Measurements from ENCODE around the gene MYO5A. TPM values are rescaled to one million over a fixed set of nuclear protein-coding genes. Genes with fewer than 3 reads are reported as not detected.

Gene MYO5A
- total RNA-seq, 1 experiment from 2014 or later: 17.6 TPM

DNA sequence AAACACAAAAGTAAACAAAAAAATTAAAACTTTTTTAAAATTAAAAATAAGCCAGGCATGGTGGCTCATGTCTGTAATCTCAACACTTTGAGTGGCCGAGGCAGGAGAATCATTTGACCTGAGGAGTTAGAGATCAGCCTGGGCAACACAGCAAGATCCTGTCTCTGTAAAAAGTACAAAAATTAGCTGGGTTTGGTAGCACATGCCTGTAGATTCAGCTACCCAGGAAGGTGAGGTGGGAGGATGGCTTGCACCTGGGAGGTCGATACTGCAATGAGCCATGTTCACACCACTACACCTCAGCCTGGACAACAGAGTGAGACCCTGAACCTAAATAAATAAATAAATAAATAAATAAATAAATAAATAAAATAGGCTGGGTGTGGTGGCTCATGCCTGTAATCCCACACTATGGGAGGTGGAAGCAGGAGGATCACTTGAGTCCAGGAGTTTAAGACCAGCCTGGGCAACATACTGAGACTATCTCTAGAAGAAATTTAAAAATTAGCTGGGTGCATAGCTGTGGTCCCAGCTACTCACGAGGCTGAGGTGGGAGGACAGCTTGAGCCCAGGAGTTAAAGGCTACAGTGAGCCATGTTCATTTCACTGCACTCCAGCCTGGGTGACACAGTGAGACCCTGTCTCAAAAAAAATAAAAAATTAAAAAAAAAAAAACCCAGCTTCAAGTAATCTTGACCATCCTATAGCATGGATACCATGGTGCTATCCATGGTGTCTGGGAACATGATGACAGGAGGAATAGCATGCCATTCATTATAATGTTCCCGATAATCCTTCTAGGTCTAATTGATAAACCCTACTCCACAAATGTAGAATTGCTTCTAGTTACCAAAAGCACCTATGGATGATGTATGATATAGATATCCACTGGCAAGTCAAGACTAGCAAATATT, 4.2 kb downstream of the MYO5A start:
- intact Hi-C loops (cut with micrococcal nuclease): no loop called here
- no TSS peak for BruUV-seq (replicated peaks)
- H3K79me2 ChIP-seq (ENCODE audit: insufficient read depth, low read length): peaks cover 7% of the 10 kb centered on the region

GRCh38 chr15:52523647-52524046, 5.0 kb downstream of the MYO5A start:
- no peak overlapping the region for H3K4me2 ChIP-seq (ENCODE audit: low read length)
- ChIA-PET RAD21 (ENCODE audit: low non-redundant PET in 1 of 2, low total read pairs in 2 of 2, uncharacterized antibody in 2 of 2, unreplicated experiment in 2 of 2) (no interaction called here), CTCF (no interaction called here), POLR2A (no interaction called here)
- no peak overlapping the region for H3K27ac ChIP-seq (ENCODE audit: low read depth, low read length)
- no peaks in the 10 kb centered on the region for H3K36me3 ChIP-seq (ENCODE audit: control insufficient read depth in 1 of 2, insufficient read depth in 2 of 2, low read length in 2 of 2)
- no peak overlapping the region for H3K9ac ChIP-seq (ENCODE audit: low read length)
- DNase-seq (ENCODE audit: low read depth, low spot score): no peak
- no peak overlapping the region for H3K4me3 ChIP-seq (replicated peaks in 1 of 2; ENCODE audit: low read depth in 1 of 2, low read length in 2 of 2)
- intact Hi-C loops (cut with micrococcal nuclease): no loop called here
- no TSS peak for BruUV-seq (replicated peaks)
- H3K4me1 ChIP-seq (ENCODE audit: control insufficient read depth in 1 of 2, insufficient read depth in 2 of 2, low read length in 2 of 2): peaks cover 0 to 15% of the 10 kb centered on the region in 2 experiments; a peak in 2 of 4 replicates
- no peaks in the 10 kb centered on the region for H3K9me2 ChIP-seq (ENCODE audit: insufficient read depth)
- no peaks in the 10 kb centered on the region for H3K9me3 ChIP-seq (ENCODE audit: control insufficient read depth in 1 of 2, insufficient read depth in 1 of 2, low read depth in 1 of 2, low read length in 2 of 2)
- H2AFZ ChIP-seq (ENCODE audit: low read depth, low read length, poor library complexity, severe bottlenecking): no peak overlapping the region
- no peaks in the 10 kb centered on the region for H4K20me1 ChIP-seq (ENCODE audit: insufficient read depth)
- peaks cover 7% of the 10 kb centered on the region for H3K79me2 ChIP-seq (ENCODE audit: insufficient read depth, low read length)
- no peak for ATAC-seq
- no peaks in the 10 kb centered on the region for H3K27me3 ChIP-seq (ENCODE audit: insufficient read depth, low read length)
- TF ChIP-seq FOSL1 (IDR thresholded peaks at IDR 0.05; ENCODE audit: low read depth) (no peak), YY1 (IDR thresholded peaks at IDR 0.05; ENCODE audit: extremely low read depth, insufficient replicate concordance, low read depth, low read length) (no peak), JUND (IDR thresholded peaks at IDR 0.05) (no peak), EZH2phosphoT487 (IDR thresholded peaks at IDR 0.05; ENCODE audit: borderline replicate concordance) (no peak), SIN3A (IDR thresholded peaks at IDR 0.05; ENCODE audit: low read depth) (no peak), TCF7L2 (IDR thresholded peaks at IDR 0.05; ENCODE audit: borderline replicate concordance, extremely low read depth, insufficient read depth, insufficient read length) (no peak), ZFX (IDR thresholded peaks at IDR 0.05) (no peak), ELF1 (IDR thresholded peaks at IDR 0.05; ENCODE audit: borderline replicate concordance, low read depth) (no peak), POLR2AphosphoS5 (IDR thresholded peaks at IDR 0.05; ENCODE audit: low read depth, low read length) (no peak), SP1 (IDR thresholded peaks at IDR 0.05; ENCODE audit: low read depth) (no peak), MAX (IDR thresholded peaks at IDR 0.05) (no peak)
- TF ChIP-seq, protein P1, sequence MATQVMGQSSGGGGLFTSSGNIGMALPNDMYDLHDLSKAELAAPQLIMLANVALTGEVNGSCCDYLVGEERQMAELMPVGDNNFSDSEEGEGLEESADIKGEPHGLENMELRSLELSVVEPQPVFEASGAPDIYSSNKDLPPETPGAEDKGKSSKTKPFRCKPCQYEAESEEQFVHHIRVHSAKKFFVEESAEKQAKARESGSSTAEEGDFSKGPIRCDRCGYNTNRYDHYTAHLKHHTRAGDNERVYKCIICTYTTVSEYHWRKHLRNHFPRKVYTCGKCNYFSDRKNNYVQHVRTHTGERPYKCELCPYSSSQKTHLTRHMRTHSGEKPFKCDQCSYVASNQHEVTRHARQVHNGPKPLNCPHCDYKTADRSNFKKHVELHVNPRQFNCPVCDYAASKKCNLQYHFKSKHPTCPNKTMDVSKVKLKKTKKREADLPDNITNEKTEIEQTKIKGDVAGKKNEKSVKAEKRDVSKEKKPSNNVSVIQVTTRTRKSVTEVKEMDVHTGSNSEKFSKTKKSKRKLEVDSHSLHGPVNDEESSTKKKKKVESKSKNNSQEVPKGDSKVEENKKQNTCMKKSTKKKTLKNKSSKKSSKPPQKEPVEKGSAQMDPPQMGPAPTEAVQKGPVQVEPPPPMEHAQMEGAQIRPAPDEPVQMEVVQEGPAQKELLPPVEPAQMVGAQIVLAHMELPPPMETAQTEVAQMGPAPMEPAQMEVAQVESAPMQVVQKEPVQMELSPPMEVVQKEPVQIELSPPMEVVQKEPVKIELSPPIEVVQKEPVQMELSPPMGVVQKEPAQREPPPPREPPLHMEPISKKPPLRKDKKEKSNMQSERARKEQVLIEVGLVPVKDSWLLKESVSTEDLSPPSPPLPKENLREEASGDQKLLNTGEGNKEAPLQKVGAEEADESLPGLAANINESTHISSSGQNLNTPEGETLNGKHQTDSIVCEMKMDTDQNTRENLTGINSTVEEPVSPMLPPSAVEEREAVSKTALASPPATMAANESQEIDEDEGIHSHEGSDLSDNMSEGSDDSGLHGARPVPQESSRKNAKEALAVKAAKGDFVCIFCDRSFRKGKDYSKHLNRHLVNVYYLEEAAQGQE (IDR thresholded peaks at IDR 0.05; ENCODE audit: low read depth): no peak

More for the DNA sequence above, 4.2 kb downstream of the MYO5A start:
- ATAC-seq (no peak), DNase-seq (ENCODE audit: low read depth, low spot score) (no peak)
- no peaks in the 10 kb centered on the region for H4K20me1 ChIP-seq (ENCODE audit: insufficient read depth)
- H3K9ac ChIP-seq (ENCODE audit: low read length): no peak overlapping the region
- POLR2A ChIA-PET: no interaction called here
- no peaks in the 10 kb centered on the region for H3K9me2 ChIP-seq (ENCODE audit: insufficient read depth)
- no peaks in the 10 kb centered on the region for H3K9me3 ChIP-seq (ENCODE audit: control insufficient read depth in 1 of 2, insufficient read depth in 1 of 2, low read depth in 1 of 2, low read length in 2 of 2)
- H3K27me3 ChIP-seq (ENCODE audit: insufficient read depth, low read length): no peaks in the 10 kb centered on the region
- no peaks in the 10 kb centered on the region for H3K36me3 ChIP-seq (ENCODE audit: control insufficient read depth in 1 of 2, insufficient read depth in 2 of 2, low read length in 2 of 2)
- no peak overlapping the region for H2AFZ ChIP-seq (ENCODE audit: low read depth, low read length, poor library complexity, severe bottlenecking)
- CTCF ChIA-PET: no interaction called here
- H3K4me2 ChIP-seq (ENCODE audit: low read length): no peak overlapping the region
- TF ChIP-seq POLR2AphosphoS5 (IDR thresholded peaks at IDR 0.05; ENCODE audit: low read depth, low read length) (no peak), YY1 (IDR thresholded peaks at IDR 0.05; ENCODE audit: extremely low read depth, insufficient replicate concordance, low read depth, low read length) (no peak), SP1 (IDR thresholded peaks at IDR 0.05; ENCODE audit: low read depth) (no peak)
- TF ChIP-seq, protein P2, sequence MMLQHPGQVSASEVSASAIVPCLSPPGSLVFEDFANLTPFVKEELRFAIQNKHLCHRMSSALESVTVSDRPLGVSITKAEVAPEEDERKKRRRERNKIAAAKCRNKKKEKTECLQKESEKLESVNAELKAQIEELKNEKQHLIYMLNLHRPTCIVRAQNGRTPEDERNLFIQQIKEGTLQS (IDR thresholded peaks at IDR 0.05): no peak
- H3K4me3 ChIP-seq (replicated peaks in 1 of 2; ENCODE audit: low read depth in 1 of 2, low read length in 2 of 2): no peak overlapping the region
- H3K27ac ChIP-seq (ENCODE audit: low read depth, low read length): no peak overlapping the region
- RAD21 ChIA-PET (ENCODE audit: low non-redundant PET in 1 of 2, low total read pairs in 2 of 2, uncharacterized antibody in 2 of 2, unreplicated experiment in 2 of 2): no interaction called here
- H3K4me1 ChIP-seq (ENCODE audit: control insufficient read depth in 1 of 2, insufficient read depth in 2 of 2, low read length in 2 of 2): peaks cover under 1 to 16% of the 10 kb centered on the region in 2 experiments; a peak in 3 of 4 replicates

All from HCT116 (cell line).